Measurements from ENCODE around the gene GPX7. TPM values are rescaled to one million over a fixed set of nuclear protein-coding genes. Genes with fewer than 3 reads are reported as not detected.

The GPX7 gene
- total RNA-seq, 1 experiment from 2014 or later, result not detected

DNA sequence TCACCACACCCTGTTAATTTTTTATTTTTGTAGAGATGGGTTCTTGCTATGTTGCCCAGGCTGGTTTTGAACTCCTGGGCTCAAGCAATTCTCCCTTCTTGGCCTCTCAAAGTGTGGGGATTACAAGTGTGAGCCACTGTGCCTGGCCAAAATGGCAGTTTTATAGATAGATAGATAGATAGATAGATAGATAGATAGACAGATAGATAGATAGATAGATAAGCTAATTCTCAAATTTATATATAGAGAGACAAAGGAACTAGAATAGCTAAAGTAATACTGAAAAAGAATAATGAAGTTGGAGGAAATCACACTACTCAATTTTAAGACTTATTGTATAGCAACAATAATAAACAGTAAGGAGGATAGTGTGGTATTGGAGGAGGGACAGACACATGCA, 51.9 kb downstream of the GPX7 start:
- Mint-ChIP-seq H3K36me3 (ENCODE audit: insufficient read depth, unreplicated experiment) (no peaks in the 10 kb centered on the region), H3K4me3 (ENCODE audit: unreplicated experiment) (no peak overlapping the region), H3K27ac (ENCODE audit: low read depth, unreplicated experiment) (no peak overlapping the region), H3K9me3 (ENCODE audit: unreplicated experiment) (no peaks in the 10 kb centered on the region), H3K27me3 (ENCODE audit: insufficient read depth, unreplicated experiment) (no peaks in the 10 kb centered on the region), H3K4me1 (ENCODE audit: insufficient read depth, unreplicated experiment) (peaks cover 20% of the 10 kb centered on the region)
- TF ChIP-seq, protein P1, sequence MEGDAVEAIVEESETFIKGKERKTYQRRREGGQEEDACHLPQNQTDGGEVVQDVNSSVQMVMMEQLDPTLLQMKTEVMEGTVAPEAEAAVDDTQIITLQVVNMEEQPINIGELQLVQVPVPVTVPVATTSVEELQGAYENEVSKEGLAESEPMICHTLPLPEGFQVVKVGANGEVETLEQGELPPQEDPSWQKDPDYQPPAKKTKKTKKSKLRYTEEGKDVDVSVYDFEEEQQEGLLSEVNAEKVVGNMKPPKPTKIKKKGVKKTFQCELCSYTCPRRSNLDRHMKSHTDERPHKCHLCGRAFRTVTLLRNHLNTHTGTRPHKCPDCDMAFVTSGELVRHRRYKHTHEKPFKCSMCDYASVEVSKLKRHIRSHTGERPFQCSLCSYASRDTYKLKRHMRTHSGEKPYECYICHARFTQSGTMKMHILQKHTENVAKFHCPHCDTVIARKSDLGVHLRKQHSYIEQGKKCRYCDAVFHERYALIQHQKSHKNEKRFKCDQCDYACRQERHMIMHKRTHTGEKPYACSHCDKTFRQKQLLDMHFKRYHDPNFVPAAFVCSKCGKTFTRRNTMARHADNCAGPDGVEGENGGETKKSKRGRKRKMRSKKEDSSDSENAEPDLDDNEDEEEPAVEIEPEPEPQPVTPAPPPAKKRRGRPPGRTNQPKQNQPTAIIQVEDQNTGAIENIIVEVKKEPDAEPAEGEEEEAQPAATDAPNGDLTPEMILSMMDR (IDR thresholded peaks at IDR 0.05; ENCODE audit: unreplicated experiment), result no peak
- no peak for DNase-seq (ENCODE audit: unreplicated experiment)
- BruUV-seq (replicated peaks), result no TSS peak
- CTCF ChIA-PET, result interaction anchor here (0.6 kb wide), 1 partner anchor 85 kb away, joined by 3 read pairs; no protein-coding TSS in a partner anchor
- POLR2A ChIA-PET, result interaction anchor here (0.6 kb wide), 1 partner anchor 130 kb away, joined by 4 read pairs; no protein-coding TSS in a partner anchor
- intact Hi-C loops (cut with micrococcal nuclease), result no loop called here

DNA sequence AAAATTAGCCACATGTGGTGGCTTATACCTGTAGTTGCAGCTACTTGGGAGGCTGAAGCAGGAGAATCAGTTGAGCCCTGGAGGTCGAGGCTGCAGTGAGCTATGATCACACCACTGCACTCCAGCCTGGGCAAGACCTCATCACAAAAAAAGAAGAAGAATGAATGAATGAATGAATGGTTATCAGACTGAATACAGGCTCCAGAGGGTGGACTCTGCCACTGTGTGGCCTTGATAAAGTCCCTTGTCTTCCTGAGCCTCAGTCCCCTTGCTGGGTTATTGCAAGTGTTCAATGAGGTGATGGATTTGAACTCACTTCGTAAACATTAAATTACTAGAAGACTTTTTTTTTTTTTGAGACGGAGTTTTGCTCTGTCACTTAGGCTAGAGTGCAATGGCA, 55.5 kb downstream of the GPX7 start:
- H3K27ac Mint-ChIP-seq (ENCODE audit: low read depth, unreplicated experiment), result no peak overlapping the region
- no peaks in the 10 kb centered on the region for H3K27me3 Mint-ChIP-seq (ENCODE audit: insufficient read depth, unreplicated experiment)
- TF ChIP-seq, protein P1 (IDR thresholded peaks at IDR 0.05; ENCODE audit: unreplicated experiment), result no peak
- H3K9me3 Mint-ChIP-seq (ENCODE audit: unreplicated experiment), result no peaks in the 10 kb centered on the region
- intact Hi-C loops (cut with micrococcal nuclease), result loop anchor here (2.0 kb wide), 1 partner anchor 105 kb away; the partner anchor contains the start of gene TUT4
- peaks cover 5% of the 10 kb centered on the region for H3K36me3 Mint-ChIP-seq (ENCODE audit: insufficient read depth, unreplicated experiment)
- peaks cover 40% of the 10 kb centered on the region for H3K4me1 Mint-ChIP-seq (ENCODE audit: insufficient read depth, unreplicated experiment)
- no peak overlapping the region for H3K4me3 Mint-ChIP-seq (ENCODE audit: unreplicated experiment)
- CTCF ChIA-PET, result interaction anchor here (1.4 kb wide), 1 partner anchor 79 kb away, joined by 3 read pairs; no protein-coding TSS in a partner anchor
- POLR2A ChIA-PET, result interaction anchor here (0.6 to 4.1 kb wide), 6 partner anchors 7 to 270 kb away, joined by 3 to 34 read pairs (median 22); no protein-coding TSS in a partner anchor
- no TSS peak for BruUV-seq (replicated peaks)
- DNase-seq (ENCODE audit: unreplicated experiment), result no peak

Other genes with a start within 250 kb of the GPX7 start
- 28.4 and 29.5 TPM in 2 replicates for gene CC2D1B, start 236.2 kb upstream of the GPX7 start, total RNA-seq (2022)
- gene ORC1, start 197.9 kb upstream of the GPX7 start, total RNA-seq (2022), result 1.8 and 2.7 TPM in 2 replicates
- 63.8 TPM in 2 replicates for gene PRPF38A, start 197.8 kb upstream of the GPX7 start, total RNA-seq (2022)
- 83.8 and 90.7 TPM in 2 replicates for gene TUT4, start 49.3 kb upstream of the GPX7 start, total RNA-seq (2022)
- gene SHISAL2A, start 30.8 kb downstream of the GPX7 start, total RNA-seq (2022), result 0.26 TPM in 1 of 2 replicates, not detected in the other
- 28.0 and 38.9 TPM in 2 replicates for gene COA7, start 96.0 kb downstream of the GPX7 start, total RNA-seq (2022)
- 16.2 and 18.6 TPM in 2 replicates for gene ZYG11B, start 124.1 kb downstream of the GPX7 start, total RNA-seq (2022)
- not detected in 2 replicates for gene ZYG11A, start 240.4 kb downstream of the GPX7 start, total RNA-seq (2022)

Data from MCF 10A (cell line).